ENCODE data around the gene MCIDAS.
A peak's percentile ranks its signal among the peaks of the same experiment; 100 is the strongest.

Gene MCIDAS

DNA sequence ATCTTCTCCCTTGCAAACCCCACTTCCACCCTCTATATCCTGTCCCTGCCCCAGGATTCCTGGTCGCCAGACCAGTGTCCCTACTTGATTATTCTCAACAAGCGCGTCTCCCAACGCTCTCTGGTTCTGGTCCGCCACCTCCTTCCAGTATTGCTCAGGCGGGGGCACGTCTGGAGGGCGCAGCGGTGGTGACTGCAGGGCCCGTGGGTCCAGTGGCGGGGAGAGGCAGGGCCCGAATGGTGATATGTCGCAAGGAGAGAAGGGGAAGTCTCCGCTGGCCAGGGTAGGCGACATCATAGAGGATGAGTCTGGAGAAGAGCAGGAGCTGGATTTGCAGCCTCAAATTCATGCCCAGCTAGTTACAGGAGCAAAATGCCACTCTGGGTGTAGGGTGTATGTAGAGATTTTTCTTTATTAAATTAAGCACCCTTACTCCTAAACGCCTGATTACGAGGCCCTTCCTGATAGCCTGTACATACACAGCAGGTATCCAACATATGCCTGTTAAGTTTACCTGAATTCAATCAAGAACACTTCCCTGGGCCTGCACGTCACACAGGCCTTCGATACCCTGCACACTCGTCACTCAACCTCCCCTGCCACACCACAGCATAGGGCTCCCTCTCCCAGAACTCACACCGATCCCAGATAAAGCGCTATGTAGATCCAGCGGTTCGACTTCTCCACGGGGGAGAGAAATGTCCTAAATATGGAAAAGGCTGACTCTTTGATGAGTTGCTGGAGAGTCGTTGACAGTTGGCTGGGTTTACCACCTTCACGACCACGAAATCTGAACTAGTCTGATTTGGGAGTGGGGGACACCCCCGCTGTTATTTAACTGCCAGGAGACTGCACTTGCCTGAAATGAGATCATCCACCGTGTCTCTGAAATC, 4.8 kb downstream of the MCIDAS start:
- DNase-seq (ENCODE audit: low read depth in 2 of 2): no peak

DNA sequence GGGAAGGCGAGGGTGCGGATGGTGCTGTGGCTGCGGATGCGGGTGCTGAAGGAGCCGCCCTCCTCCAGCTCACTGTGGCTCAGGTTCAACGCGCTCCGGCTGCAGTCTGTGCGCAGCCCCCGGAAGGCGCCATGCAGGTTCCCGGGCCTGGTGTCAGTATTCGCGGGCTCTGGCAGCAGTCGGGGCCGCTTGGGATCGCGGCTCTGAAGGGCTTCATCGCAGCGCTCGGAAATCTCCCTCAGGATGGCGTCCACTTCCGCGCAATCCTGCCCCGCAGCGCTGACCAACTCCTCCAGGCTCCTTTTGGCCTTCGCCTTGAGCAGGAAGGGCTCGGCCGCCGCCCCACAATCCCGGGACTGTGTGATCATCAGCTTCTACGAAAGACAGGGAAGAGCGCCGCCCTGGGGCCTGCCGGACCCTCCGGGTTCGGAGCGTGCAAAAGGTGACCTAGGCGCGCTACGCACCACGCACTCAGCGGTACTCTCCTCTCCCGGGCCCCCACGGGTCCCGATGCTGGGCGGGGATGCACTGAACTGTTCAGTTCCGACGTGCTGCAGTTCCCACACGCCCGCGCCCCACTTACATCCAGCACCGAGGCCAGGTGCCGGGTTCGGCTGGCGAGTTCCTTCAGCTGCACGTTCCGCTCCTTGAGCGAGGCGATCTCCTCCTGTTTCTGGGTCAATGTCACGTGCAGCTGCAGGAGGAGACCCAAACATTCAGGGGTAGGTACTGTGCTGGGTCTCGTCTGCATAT, 6.5 kb downstream of the MCIDAS start:
- no peak for DNase-seq (ENCODE audit: low read depth in 2 of 2)

DNA sequence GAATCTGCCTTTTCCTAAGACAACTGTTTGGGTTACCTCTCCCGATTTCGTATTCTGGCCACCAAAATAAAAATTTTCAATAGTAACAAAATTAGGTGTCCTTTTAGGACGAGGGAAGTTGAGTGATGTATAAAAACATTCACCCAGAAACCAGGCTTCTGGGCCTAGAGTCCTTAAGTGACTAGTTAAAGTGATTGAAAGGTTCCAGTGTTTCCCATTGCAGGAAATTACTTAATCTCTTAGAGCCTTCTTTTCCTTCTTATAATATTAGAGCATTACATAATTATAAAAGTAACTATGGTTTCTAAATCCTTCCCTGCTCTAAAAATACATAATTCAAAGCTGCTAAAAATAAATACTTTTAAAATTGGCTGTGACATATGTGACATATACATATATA, 7.3 kb downstream of the MCIDAS start:
- DNase-seq (ENCODE audit: low read depth in 2 of 2): no peak

DNA sequence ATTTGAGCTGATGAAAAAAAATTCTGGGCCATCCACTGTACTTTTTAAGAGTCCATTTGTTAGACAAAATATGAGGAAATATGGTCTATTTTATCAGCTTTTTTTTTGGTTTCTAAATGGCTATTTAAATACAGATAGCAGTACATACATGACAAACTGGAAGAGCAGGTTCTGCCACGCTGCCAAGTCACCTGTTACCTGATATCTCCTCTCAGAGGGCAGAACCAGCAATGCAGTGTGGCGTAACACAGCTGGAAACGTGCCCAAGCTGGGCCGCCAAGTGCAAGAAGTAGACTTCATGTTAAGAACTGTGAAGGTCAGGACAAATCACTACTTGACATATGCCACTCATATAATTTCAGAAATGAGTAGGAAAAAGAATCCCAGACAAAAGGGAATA, 8.1 kb downstream of the MCIDAS start:
- DNase-seq (ENCODE audit: low read depth in 2 of 2): no peak

DNA sequence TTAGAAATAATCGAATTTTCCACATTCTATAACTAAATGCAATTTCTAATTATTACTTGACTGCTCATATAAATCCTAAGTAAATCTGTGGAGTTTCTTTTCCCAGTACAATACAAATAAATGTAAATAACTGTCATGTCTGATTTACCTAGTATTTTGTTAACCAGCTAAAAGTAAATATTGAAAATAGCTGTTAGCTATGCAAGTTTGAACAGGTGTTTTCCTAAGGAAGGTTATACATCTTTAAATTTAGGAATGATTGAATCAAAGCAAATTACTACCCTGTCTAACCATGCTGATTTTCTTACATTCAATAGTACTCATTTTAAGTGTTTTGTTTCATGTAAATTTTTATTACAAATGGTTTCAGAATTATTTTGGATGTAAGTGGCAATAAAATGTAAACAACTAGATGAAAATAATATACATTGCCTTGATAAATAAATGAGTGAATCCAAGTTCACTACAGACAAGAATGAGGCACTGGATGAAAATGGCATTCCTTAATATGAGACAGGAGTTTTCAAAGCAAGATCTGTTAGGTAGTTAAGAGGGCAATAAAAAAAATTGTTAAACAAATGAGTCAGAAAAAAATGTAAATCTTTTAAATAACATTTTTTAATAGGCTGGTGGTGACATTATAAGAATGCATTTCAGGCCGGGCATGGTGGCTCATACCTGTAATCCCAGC, 15.8 kb downstream of the MCIDAS start:
- DNase-seq (ENCODE audit: low read depth in 2 of 2): no peak

DNA sequence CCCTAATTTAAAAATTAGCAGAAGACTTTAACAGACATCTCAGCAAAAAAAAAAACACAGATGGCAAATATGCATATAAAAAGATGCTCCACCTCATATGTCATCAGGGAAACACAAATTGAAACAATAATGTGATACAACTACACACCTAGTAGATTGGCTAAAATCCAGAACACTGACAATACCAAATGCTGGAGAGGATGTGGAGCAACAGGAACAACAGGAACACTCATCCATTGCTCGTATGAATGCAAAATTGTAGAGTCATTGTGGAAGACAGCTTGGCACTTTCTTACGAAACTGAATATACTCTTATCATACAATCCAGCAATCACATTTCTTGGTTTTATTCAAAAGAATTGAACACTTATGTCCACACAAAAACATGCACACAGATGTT, 22.1 kb downstream of the MCIDAS start:
- no peak for DNase-seq (ENCODE audit: low read depth in 2 of 2)

DNA sequence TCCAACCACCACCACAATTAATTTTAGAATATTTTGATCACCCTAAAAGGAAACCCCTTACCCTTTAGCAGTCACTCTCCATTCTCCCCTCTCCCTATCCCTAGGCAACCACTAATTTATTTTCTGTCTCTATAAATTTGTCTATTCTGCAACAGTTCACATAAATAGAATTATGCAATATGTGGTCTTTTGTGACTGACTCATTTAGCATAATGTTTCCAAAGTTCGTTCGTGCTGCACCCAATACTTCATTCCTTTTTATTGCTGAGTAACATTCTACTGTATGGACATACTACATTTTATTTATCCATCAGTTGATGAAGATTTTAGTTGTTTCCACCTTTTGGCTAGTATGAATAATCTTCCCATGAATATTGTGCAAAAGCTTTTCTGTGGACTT, 36.0 kb downstream of the MCIDAS start:
- DNase-seq (ENCODE audit: low read depth in 2 of 2): no peak

DNA sequence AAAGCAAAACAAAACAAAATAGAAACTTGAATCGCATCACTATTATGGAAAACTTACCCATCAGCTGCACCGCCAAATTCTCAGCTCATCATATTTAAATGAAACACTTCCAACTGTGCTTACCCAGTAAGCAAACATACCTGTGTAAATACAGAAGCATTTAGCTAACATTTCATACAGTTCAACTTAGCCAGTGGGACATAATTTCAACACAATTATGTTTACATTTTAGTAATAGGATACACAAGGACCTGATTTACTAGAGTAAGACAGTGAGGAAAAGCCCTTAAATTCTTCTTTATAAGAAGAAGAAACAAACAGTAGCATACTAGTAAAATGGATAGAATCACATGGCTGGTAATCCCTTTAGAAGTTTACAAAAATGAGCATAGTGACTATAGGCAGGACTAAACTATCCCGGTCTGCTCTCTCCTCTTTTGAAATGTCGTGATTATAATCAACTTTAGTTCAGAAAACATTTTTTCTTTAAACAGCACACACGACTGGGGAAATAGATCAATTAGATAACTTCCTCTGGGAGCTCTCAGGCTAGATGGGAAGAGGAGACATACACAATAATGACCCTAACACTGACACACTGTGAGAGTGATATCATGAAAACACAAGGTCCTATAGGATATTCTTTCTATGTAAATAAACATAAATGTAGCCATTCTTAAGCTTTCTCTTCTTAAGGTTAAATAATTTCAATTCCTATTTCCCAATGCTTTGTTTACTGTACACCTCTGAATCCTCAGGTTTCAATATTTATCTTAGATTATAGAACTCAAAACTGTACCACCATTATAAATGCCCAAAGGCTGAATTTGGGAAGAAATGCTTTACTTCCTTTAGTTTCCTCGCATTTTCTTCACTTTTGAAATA, 38.2 kb downstream of the MCIDAS start:
- DNase-seq (ENCODE audit: low read depth in 2 of 2): no peak

DNA sequence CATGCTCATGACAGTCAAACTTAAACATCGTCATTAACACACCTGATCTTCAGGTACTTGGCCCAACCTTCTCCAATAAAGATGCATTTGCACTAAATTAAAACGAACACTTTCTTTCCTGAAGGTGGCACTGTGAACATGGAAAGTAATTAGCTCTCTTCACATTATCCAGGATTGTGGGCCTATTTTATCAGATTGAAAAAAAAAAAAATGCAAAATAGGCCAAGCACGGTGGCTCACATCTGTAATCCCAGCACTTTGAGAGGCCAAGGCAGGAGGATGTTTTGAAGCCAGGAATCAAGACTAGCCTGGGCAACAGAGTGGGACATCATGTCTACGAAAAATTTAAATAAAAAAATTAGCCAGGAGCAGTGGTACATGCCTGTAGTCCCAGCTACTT, 39.7 kb downstream of the MCIDAS start:
- DNase-seq (ENCODE audit: low read depth in 2 of 2): no peak

DNA sequence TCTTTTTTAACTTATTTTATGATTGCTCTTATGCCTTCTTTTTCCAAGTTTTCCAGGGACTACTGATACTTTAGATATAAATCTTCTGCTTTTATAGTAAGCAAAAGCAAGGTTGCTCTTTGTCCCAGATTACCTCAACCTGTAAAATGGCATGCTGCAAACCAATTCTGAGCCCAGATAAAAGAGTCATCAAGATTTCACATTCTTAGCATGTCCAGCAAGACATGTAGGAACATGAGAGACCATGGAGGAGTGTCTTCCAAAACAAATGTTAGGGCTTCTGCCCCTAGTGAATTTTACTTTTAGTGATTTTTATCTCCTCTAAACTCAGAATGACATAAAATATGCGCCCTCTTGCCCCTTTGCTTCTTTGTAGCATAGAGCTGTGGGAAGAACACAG, 47.1 kb downstream of the MCIDAS start:
- DNase-seq (ENCODE audit: low read depth in 2 of 2): no peak

DNA sequence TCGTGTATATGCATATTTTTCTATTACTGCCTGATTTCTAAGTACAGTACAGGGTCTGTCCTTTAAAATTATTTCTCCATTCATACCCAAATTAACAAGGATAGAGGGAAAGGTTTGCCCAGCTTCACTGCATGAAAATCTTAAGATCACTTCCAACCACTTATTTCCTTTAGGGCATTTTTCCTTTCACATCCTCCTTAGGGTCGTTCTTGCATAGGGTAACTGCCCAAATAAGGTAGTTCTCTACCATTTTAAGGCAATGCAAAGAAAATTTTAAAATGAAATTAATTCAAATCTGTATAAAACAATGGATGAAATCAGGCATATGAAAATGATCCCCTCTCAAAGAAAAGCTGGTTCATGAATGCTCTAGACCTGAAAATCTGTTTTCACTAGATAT, 50.0 kb downstream of the MCIDAS start:
- DNase-seq (ENCODE audit: low read depth in 2 of 2): no peak

DNA sequence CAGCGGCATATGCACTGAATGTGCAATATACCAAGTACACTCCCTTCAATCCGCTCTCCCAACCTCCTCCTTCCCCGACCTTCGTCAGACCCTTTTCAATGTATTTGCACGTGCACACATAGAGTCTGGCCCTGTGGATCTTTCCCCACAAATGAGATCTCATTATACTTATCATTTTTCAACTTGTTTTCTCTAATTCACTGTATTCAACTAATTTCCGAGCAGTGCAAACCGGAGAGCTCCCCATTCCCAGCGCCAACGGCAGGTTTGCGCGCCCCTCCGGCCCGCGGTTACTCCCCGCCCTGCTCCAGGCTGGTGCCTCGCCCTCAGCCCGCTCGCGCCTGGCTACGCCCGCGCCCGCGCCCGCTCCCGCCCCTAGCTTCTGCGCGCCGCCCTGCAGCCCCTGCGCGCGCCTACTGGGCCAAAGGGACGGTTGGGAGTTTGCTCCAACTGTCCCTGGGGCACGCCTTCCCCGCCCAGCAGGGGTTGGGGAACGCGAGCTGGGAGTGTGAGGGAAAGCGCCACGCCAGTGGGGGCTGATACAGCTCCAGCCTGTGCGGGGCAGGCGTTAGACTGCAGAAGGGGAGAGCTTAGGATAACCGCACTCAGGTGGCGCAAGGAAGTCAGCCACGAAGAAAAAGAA, 50.8 kb downstream of the MCIDAS start:
- no peak for DNase-seq (ENCODE audit: low read depth in 2 of 2)

DNA sequence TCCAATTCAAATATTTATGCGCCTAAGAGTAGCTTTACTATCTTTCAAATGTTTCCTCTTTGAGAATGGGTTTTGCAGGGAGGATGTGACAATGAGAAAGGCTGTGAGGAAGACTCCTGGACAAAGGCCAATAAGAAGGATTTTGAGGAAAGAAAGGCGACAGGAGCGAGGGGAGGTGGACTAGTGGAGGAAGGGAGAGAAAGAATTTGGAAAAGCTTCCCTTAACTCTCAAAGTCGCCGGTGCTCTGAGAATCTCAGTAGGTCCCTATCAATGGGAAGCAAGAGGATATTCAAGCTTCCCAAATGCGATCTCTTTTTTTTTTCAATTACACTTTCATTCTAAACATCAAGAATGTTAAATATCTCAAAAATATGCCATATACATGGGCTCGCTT, 51.3 kb downstream of the MCIDAS start:
- no peak for DNase-seq (ENCODE audit: low read depth in 2 of 2)

DNA sequence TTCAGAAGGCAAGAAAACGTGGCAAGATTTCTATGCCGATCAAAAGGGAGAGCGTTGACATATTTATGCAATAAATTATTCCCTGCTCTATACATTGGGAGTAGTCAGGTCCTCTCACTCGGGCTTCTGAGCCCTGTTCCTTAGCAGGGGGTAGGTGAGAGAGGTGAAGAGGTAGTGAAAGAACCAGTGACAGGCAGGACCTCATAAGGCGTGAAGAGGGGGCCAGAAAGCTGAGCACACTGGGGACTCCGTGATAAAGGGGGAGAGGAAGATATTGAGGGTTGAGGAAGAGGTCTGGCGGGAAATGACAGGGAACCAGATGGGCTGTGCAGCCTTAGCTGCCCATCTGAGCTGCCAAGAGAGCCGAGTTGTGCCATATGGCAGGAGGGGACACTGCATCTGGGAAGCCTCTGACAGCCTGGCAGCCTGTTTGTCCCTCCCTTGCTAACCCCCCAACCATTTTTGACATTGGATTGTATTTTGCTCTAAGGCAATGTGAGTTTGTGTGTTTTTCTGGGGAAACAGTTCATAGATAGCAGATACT, 53.4 kb downstream of the MCIDAS start:
- no peak for DNase-seq (ENCODE audit: low read depth in 2 of 2)

DNA sequence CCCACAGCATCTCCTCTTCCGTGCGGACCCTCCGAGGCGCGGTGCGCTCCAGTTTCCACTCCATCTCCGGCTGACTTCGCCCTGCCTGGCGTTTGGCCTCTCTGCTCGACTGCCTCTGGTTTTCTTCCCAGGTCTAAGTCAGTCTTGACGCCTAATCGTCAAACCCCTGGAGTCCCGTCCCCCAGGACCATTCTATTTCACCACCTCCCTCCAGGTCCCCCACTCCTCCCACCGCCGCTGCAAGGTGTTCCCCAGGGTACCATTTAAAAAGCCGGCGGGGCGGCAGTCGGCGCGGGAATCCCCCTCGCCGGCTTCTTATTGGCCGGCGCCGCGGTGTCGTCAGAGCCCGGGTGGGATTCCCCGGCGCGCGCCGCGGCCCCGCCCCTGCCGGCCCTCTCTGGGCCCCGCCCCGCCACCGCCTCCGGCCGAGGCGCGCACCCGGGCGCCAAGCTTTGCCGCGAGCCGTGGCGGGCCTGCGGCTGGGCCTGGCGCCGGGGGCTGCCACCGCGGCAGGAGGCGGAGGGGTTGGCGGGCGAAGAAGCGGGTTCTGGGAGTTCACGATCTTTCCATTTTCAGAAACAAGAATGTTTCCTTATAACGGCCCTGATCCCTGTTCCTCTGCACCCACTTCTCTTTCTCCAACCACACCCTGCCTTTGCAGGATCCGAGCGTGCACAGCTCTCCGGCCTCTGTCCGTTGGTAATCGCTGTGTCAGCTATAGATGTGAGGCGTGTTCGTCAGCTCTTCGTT, 54.0 kb downstream of the MCIDAS start, which contains the start of gene CDC20B:
Gene CDC20B (minus strand): TSS at position 241 of the 750 bp plus-strand sequence. CDS start 177 bp downstream, at position 64.
- peak; percentile 53 to 58 for DNase-seq (ENCODE audit: low read depth in 2 of 2)

DNA sequence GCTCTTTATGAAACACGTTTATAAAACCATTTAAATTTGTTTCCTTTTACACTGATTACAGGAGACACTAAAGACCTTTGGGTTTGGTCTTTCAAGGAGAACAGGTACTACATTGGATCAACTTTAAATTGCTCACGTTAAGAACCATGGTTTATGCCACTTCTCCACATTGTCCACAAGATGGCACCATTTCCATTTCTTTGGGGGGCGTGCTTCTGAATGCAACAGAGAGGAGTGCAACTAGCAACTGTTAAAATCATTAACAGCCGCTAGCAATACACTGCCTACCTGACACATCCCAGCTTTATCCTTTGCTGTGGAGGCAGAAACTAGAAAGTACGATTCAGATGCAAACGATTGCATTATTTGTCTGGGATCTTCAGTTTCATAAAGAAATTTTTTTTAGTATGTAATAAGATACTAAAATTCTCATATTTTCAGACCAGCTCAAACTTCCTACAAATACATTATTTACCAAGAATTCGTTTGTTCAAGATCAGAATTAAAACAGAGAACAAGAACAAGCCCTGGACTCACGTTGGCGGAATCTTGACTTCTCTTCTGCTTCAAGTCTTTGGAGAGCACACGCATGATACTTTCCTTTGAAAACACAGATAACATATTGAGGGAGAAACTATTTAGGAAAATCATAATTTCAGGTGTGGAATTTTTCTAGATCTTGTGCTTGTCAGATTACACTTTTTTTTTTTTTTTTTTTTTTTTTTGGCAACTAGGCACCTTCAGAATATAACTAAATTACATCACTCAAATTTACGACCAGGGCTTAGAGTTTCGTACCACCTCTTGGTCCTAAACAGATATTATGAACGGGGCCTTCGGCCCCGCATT, 54.8 kb downstream of the MCIDAS start:
- DNase-seq (ENCODE audit: low read depth in 2 of 2): peak; percentile 29 to 33

DNA sequence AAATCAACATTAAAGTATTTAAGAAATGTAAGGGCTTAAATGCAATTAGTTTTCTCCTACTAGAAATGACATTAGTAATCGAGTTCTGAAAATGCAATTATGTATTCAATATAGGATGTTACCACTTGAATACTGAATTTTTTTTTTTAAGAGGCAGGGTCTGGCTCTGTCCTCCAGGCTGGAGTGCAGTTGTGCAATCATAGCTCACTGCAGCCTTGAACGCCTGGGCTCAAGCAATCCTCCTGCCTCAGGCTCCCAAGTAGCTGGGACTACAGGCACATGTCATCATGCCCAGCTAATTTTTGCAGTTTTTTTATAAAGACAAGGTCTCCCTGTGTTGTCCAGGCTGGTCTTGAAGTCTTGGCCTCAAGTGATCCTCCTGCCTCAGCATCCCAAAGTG, 55.6 kb downstream of the MCIDAS start:
- DNase-seq (ENCODE audit: low read depth in 2 of 2): no peak

Measured in stimulated activated CD8-positive, alpha-beta memory T cell treated with anti-CD3 and anti-CD28 coated beads, Interleukin-2, amount 100 ng/mL, for 1 hour (primary cell).